H1 (cell line): Measurements from ENCODE around the gene MCF2L.

Experiments
- EZH2 ChIP-seq: fragments of 200-600 bp; sonication (generic); IDR thresholded peaks from 2 replicates; pipeline ENCODE4 v1.7.1; 2012; ENCODE audit warnings: low read depth, mild to moderate bottlenecking, moderate library complexity, low read length, inconsistent platforms; ENCODE audit not compliant: severe bottlenecking
- NRF1 ChIP-seq: IDR thresholded peaks from 2 replicates; pipeline ENCODE4 v1.6.1; 2011; ENCODE audit warnings: mild to moderate bottlenecking, low read depth, low read length, improper control_type of control experiment
- SP1 ChIP-seq: IDR thresholded peaks from 2 replicates; pipeline ENCODE4 v1.6.1; 2011; ENCODE audit warnings: low read depth, low read length
- TF ChIP-seq, protein P1 (sequence below), 3 experiments: IDR thresholded peaks; 1 replicate in 2 of 3; 2 replicates in 1 of 3; pipeline versions ENCODE4 v1.5.1 to v1.6.1; 2011; ENCODE audit warnings: low read length in 3 of 3, mild to moderate bottlenecking in 3 of 3, inconsistent platforms in 2 of 3, low read depth in 1 of 3, moderate library complexity in 1 of 3; ENCODE audit not compliant: insufficient read depth in 1 of 3; ENCODE audit errors: control extremely low read depth in 1 of 3
- TF ChIP-seq, protein P2 (sequence below): IDR thresholded peaks from 2 replicates; pipeline ENCODE4 v1.6.1; 2011; ENCODE audit warnings: low read depth, mild to moderate bottlenecking, low read length; ENCODE audit not compliant: insufficient read depth

DNA sequence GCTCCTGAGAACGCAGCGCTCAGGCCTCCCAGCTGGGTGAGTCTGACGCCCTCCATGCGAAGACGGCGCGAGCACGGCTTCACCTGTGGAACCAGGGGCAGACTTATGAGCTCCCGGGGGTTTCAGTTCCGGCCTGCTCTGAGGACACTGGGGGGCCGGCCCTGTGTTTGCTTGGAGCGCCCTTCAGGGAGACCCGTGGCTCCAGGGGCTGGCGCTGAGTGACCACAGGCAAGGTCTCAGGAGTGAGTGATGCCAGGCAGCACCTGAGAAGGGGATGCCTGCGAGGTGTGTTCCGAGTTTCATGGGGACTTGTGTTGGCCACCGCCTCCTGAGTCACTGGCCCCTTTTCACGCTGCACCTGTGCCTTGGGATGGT lies 4.5 kb downstream of the MCF2L start:
- TF ChIP-seq, protein P1, sequence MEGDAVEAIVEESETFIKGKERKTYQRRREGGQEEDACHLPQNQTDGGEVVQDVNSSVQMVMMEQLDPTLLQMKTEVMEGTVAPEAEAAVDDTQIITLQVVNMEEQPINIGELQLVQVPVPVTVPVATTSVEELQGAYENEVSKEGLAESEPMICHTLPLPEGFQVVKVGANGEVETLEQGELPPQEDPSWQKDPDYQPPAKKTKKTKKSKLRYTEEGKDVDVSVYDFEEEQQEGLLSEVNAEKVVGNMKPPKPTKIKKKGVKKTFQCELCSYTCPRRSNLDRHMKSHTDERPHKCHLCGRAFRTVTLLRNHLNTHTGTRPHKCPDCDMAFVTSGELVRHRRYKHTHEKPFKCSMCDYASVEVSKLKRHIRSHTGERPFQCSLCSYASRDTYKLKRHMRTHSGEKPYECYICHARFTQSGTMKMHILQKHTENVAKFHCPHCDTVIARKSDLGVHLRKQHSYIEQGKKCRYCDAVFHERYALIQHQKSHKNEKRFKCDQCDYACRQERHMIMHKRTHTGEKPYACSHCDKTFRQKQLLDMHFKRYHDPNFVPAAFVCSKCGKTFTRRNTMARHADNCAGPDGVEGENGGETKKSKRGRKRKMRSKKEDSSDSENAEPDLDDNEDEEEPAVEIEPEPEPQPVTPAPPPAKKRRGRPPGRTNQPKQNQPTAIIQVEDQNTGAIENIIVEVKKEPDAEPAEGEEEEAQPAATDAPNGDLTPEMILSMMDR (IDR thresholded peaks at IDR 0.05; ENCODE audit: control extremely low read depth in 1 of 3, insufficient read depth in 1 of 3, low read depth in 1 of 3, low read length in 3 of 3), result no peak
- TF ChIP-seq EZH2, result no peak
- TF ChIP-seq, protein P2, sequence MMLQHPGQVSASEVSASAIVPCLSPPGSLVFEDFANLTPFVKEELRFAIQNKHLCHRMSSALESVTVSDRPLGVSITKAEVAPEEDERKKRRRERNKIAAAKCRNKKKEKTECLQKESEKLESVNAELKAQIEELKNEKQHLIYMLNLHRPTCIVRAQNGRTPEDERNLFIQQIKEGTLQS, result no peak
- TF ChIP-seq SP1, result no peak
- no peak for TF ChIP-seq NRF1
